IgD-negative memory B cell (primary cell): ENCODE measurements around the gene C11orf54. TPM values are rescaled to one million over a fixed set of nuclear protein-coding genes. Genes with fewer than 3 reads are reported as not detected.
"Not testable (repeated sequence)": the region's sequence is repeated elsewhere in the genome, so short reads cannot be mapped to it uniquely, and the experiment has no call there.

Experiments used
- H3K27ac Mint-ChIP-seq, 3 donors: one replicate each; pipeline ENCODE4 v1.8.0; 2020 to 2022; ENCODE audit warnings: mild to moderate bottlenecking in 3 of 3, mixed read lengths in 3 of 3, moderate library complexity in 1 of 3
- H3K27me3 Mint-ChIP-seq: one replicate; pipeline ENCODE4 v1.8.0; 2021; ENCODE audit warnings: mixed read lengths
- H3K36me3 Mint-ChIP-seq: one replicate; pipeline ENCODE4 v1.8.0; 2020; ENCODE audit warnings: mild to moderate bottlenecking, mixed read lengths
- H3K4me1 Mint-ChIP-seq, 3 donors: one replicate each; pipeline ENCODE4 v1.8.0; 2020 to 2022; ENCODE audit warnings: mixed read lengths in 3 of 3, mild to moderate bottlenecking in 1 of 3
- H3K4me3 Mint-ChIP-seq, 4 donors: one replicate each; pipeline ENCODE4 v1.8.0; 2020 to 2022; ENCODE audit warnings: mild to moderate bottlenecking in 4 of 4, mixed read lengths in 4 of 4, moderate library complexity in 3 of 4
- H3K9me3 Mint-ChIP-seq, 3 donors: one replicate each; pipeline ENCODE4 v1.8.0; 2020 to 2021; ENCODE audit warnings: mixed read lengths in 3 of 3, mild to moderate bottlenecking in 1 of 3
- polyA plus RNA-seq: library from polyadenylated mRNA; unstranded; fragments of 300-500 nt; fragmentation: Illumina TruSeq; gene quantifications from one replicate; pipeline ENCODE4 v1.2.3, GENCODE V29; 2021

Gene C11orf54
- polyA plus RNA-seq, 1 donor from 2014 or later: 17.7 TPM

GRCh38 chr11:93741882-93742226 lies 382 bp downstream of the C11orf54 start:
- peaks cover 2% of the 10 kb centered on the region for H3K27me3 Mint-ChIP-seq
- H3K27ac Mint-ChIP-seq: peak overlapping the region; percentile 96 to 100 (median 100)
- peaks cover 8% of the 10 kb centered on the region for H3K36me3 Mint-ChIP-seq
- peak overlapping the region; percentile 97 to 100 (median 100) for H3K4me3 Mint-ChIP-seq
- no peaks in the 10 kb centered on the region for H3K9me3 Mint-ChIP-seq
- peaks cover 34 to 49% (median 48%) of the 10 kb centered on the region in 3 donors for H3K4me1 Mint-ChIP-seq

GRCh38 chr11:93743291-93743690 lies 1.8 kb downstream of the C11orf54 start:
- peak overlapping the region in 2 of 3 donors; percentile 43 to 96 for H3K27ac Mint-ChIP-seq
- H3K27me3 Mint-ChIP-seq: peaks cover 2% of the 10 kb centered on the region
- H3K4me3 Mint-ChIP-seq: peak overlapping the region; percentile 30 to 100 (median 98)
- H3K4me1 Mint-ChIP-seq: peaks cover 20 to 36% (median 35%) of the 10 kb centered on the region in 3 donors
- no peaks in the 10 kb centered on the region for H3K9me3 Mint-ChIP-seq
- H3K36me3 Mint-ChIP-seq: peaks cover 8% of the 10 kb centered on the region

GRCh38 chr11:93744669-93745004 lies 3.2 kb downstream of the C11orf54 start:
- peaks cover 5% of the 10 kb centered on the region for H3K36me3 Mint-ChIP-seq
- H3K27me3 Mint-ChIP-seq: peaks cover 1% of the 10 kb centered on the region
- H3K27ac Mint-ChIP-seq: no peak overlapping the region
- peak overlapping the region in 1 of 4 donors; percentile 39 for H3K4me3 Mint-ChIP-seq
- no peaks in the 10 kb centered on the region for H3K9me3 Mint-ChIP-seq
- peaks cover 8 to 23% (median 21%) of the 10 kb centered on the region in 3 donors for H3K4me1 Mint-ChIP-seq

GRCh38 chr11:93745005-93745755 lies 3.7 kb downstream of the C11orf54 start:
- H3K27ac Mint-ChIP-seq: not testable (repeated sequence)
- H3K4me1 Mint-ChIP-seq: peaks cover 5 to 18% (median 16%) of the 10 kb centered on the region in 3 donors
- H3K4me3 Mint-ChIP-seq: peak overlapping the region in 1 of 4 donors; percentile 39

GRCh38 chr11:93746101-93746500 lies 4.6 kb downstream of the C11orf54 start:
- Mint-ChIP-seq H3K4me3 (no peak overlapping the region), H3K27ac (no peak overlapping the region), H3K36me3 (no peaks in the 10 kb centered on the region), H3K27me3 (no peaks in the 10 kb centered on the region), H3K4me1 (peaks cover 0 to 15% (median 13%) of the 10 kb centered on the region in 3 donors), H3K9me3 (no peaks in the 10 kb centered on the region)

More at GRCh38 chr11:93745005-93745755, 3.7 kb downstream of the C11orf54 start:
- not testable (repeated sequence) for H3K9me3 Mint-ChIP-seq, H3K36me3 Mint-ChIP-seq, H3K27me3 Mint-ChIP-seq

- Mint-ChIP-seq H3K36me3 (no peaks in the 10 kb centered on the region), H3K27me3 (no peaks in the 10 kb centered on the region), H3K4me1 (peaks cover 0 to 11% (median 9%) of the 10 kb centered on the region in 3 donors), H3K4me3 (no peak overlapping the region), H3K27ac (no peak overlapping the region), H3K9me3 (no peaks in the 10 kb centered on the region)
Observed at GRCh38 chr11:93747122-93747521, 5.7 kb downstream of the C11orf54 start.

- no peak overlapping the region for H3K27ac Mint-ChIP-seq
- no peak overlapping the region for H3K4me3 Mint-ChIP-seq
- peaks cover 0 to 3% (median 1%) of the 10 kb centered on the region in 3 donors for H3K4me1 Mint-ChIP-seq
- H3K36me3 Mint-ChIP-seq: peaks cover 3% of the 10 kb centered on the region
- no peaks in the 10 kb centered on the region for H3K27me3 Mint-ChIP-seq
- no peaks in the 10 kb centered on the region for H3K9me3 Mint-ChIP-seq
Observed at GRCh38 chr11:93751001-93751400, 9.5 kb downstream of the C11orf54 start.

- H3K27me3 Mint-ChIP-seq: no peaks in the 10 kb centered on the region
- H3K27ac Mint-ChIP-seq: no peak overlapping the region
- peaks cover 4% of the 10 kb centered on the region for H3K36me3 Mint-ChIP-seq
- H3K4me3 Mint-ChIP-seq: no peak overlapping the region
- H3K4me1 Mint-ChIP-seq: no peaks in the 10 kb centered on the region
- no peaks in the 10 kb centered on the region for H3K9me3 Mint-ChIP-seq
Observed at GRCh38 chr11:93753241-93753640, 11.8 kb downstream of the C11orf54 start.

GRCh38 chr11:93756748-93757147 lies 15.3 kb downstream of the C11orf54 start:
- H3K4me3 Mint-ChIP-seq: no peak overlapping the region
- no peaks in the 10 kb centered on the region for H3K9me3 Mint-ChIP-seq
- peaks cover 8% of the 10 kb centered on the region for H3K36me3 Mint-ChIP-seq
- no peaks in the 10 kb centered on the region for H3K4me1 Mint-ChIP-seq
- no peak overlapping the region for H3K27ac Mint-ChIP-seq
- H3K27me3 Mint-ChIP-seq: no peaks in the 10 kb centered on the region

GRCh38 chr11:93757301-93757700 lies 15.8 kb downstream of the C11orf54 start:
- H3K27me3 Mint-ChIP-seq: no peaks in the 10 kb centered on the region
- H3K4me3 Mint-ChIP-seq: peak overlapping the region in 1 of 4 donors; percentile 54
- peaks cover 7% of the 10 kb centered on the region for H3K36me3 Mint-ChIP-seq
- no peak overlapping the region for H3K27ac Mint-ChIP-seq
- no peaks in the 10 kb centered on the region for H3K4me1 Mint-ChIP-seq
- H3K9me3 Mint-ChIP-seq: no peaks in the 10 kb centered on the region

- no peaks in the 10 kb centered on the region for H3K4me1 Mint-ChIP-seq
- no peaks in the 10 kb centered on the region for H3K9me3 Mint-ChIP-seq
- no peaks in the 10 kb centered on the region for H3K27me3 Mint-ChIP-seq
- peaks cover 6% of the 10 kb centered on the region for H3K36me3 Mint-ChIP-seq
- no peak overlapping the region for H3K27ac Mint-ChIP-seq
- H3K4me3 Mint-ChIP-seq: no peak overlapping the region
Observed at GRCh38 chr11:93757924-93758865, 16.7 kb downstream of the C11orf54 start.

GRCh38 chr11:93759123-93759522 lies 17.7 kb downstream of the C11orf54 start:
- H3K9me3 Mint-ChIP-seq, H3K27me3 Mint-ChIP-seq, H3K27ac Mint-ChIP-seq, H3K36me3 Mint-ChIP-seq, H3K4me1 Mint-ChIP-seq, H3K4me3 Mint-ChIP-seq: not testable (repeated sequence)

GRCh38 chr11:93761910-93762309 lies 20.4 kb downstream of the C11orf54 start:
- H3K27me3 Mint-ChIP-seq: no peaks in the 10 kb centered on the region
- H3K27ac Mint-ChIP-seq: no peak overlapping the region
- H3K36me3 Mint-ChIP-seq: peaks cover 7% of the 10 kb centered on the region
- H3K4me1 Mint-ChIP-seq: peaks cover 0 to under 1% (median 0%) of the 10 kb centered on the region in 3 donors
- peaks cover 0 to 7% (median under 1%) of the 10 kb centered on the region in 3 donors for H3K9me3 Mint-ChIP-seq
- no peak overlapping the region for H3K4me3 Mint-ChIP-seq

- Mint-ChIP-seq H3K4me1 (peaks cover 0 to 4% (median 0%) of the 10 kb centered on the region in 3 donors), H3K27me3 (no peaks in the 10 kb centered on the region), H3K9me3 (peaks cover 0 to 7% (median 2%) of the 10 kb centered on the region in 3 donors), H3K27ac (no peak overlapping the region), H3K4me3 (no peak overlapping the region), H3K36me3 (peaks cover 3% of the 10 kb centered on the region)
Observed at GRCh38 chr11:93765551-93765950, 24.1 kb downstream of the C11orf54 start.

GRCh38 chr11:93766504-93766903 lies 25.0 kb downstream of the C11orf54 start:
- Mint-ChIP-seq H3K36me3 (peaks cover 3% of the 10 kb centered on the region), H3K27ac (no peak overlapping the region), H3K27me3 (no peaks in the 10 kb centered on the region), H3K4me3 (no peak overlapping the region), H3K4me1 (peaks cover 0 to 4% (median 0%) of the 10 kb centered on the region in 3 donors), H3K9me3 (peaks cover 0 to 7% (median 2%) of the 10 kb centered on the region in 3 donors)
